B cell (primary cell): ENCODE data around the gene MAN2B2. TPM values are rescaled to one million over a fixed set of nuclear protein-coding genes. Genes with fewer than 3 reads are reported as not detected.

ENCODE experiments used
- ATAC-seq: fragments of 200-7000 bp; cut with Tn5 transposase; one replicate; pipeline ENCODE4 v1.10.0; 2021; ENCODE audit warnings: low read depth, mild to moderate bottlenecking, moderate number of reproducible peaks, moderate library complexity
- CTCF ChIA-PET: fragments of 350-600 bp; sonication (Branson Sonifier 250); formaldehyde crosslinking; loops from one replicate; lab custom pipeline; 2021; ENCODE audit warnings: antibody characterized with exemption, inconsistent platforms; lab: Charles Lee
- POLR2A ChIA-PET: fragments of 350-600 bp; sonication (Branson Sonifier 250); formaldehyde crosslinking; loops from one replicate; lab custom pipeline; 2021; ENCODE audit warnings: antibody characterized with exemption; lab: Charles Lee
- DNase-seq: peaks from one replicate; pipeline ENCODE4 v3.0.0; 2013
- H2AFZ ChIP-seq: 2 replicates; pipeline ENCODE4 v1.6.1; 2012; ENCODE audit warnings: mild to moderate bottlenecking, low read depth, low read length; ENCODE audit not compliant: insufficient read depth, poor library complexity, severe bottlenecking
- H3K27ac ChIP-seq, 2 donors: 1 replicate in 1 of 2; 2 replicates in 1 of 2; pipeline ENCODE4 v1.5.1; 2012 to 2013; ENCODE audit warnings: low read length in 2 of 2, mild to moderate bottlenecking in 2 of 2, moderate library complexity in 1 of 2
- H3K27me3 ChIP-seq, 4 experiments: fragments of 200-600 bp in 1 of 4; sonication (generic) in 1 of 4; replicated peaks in 1 of 4; 1 replicate in 2 of 4; 2 replicates in 2 of 4; pipeline versions ENCODE4 v1.6.1 to v1.7.0; 2013 to 2016; ENCODE audit warnings: low read length in 3 of 4, mild to moderate bottlenecking in 2 of 4, mixed read lengths in 1 of 4, moderate library complexity in 1 of 4; ENCODE audit not compliant: insufficient read depth in 4 of 4, control insufficient read depth in 3 of 4; ENCODE audit errors: control extremely low read depth in 1 of 4
- H3K36me3 ChIP-seq, 2 experiments: replicated peaks in 1 of 2; 1 replicate in 1 of 2; 2 replicates in 1 of 2; pipeline versions ENCODE4 v1.6.1 to v1.7.1; 2013; ENCODE audit warnings: low read length in 1 of 2; ENCODE audit not compliant: insufficient read depth in 2 of 2, control insufficient read depth in 1 of 2; ENCODE audit errors: control extremely low read depth in 1 of 2, extremely low read depth in 1 of 2
- H3K4me1 ChIP-seq, 2 donors: fragments of 200-600 bp in 1 of 2; sonication (generic) in 1 of 2; 1 replicate in 1 of 2; 2 replicates in 1 of 2; pipeline versions ENCODE4 v1.5.1 to v1.6.1; 2013 to 2017; ENCODE audit warnings: low read length in 2 of 2; ENCODE audit not compliant: control insufficient read depth in 2 of 2, insufficient read depth in 2 of 2
- H3K4me2 ChIP-seq: replicated peaks from 2 replicates; pipeline ENCODE3; 2012; ENCODE audit warnings: mild to moderate bottlenecking, low read depth, low read length; ENCODE audit not compliant: poor library complexity, severe bottlenecking
- H3K4me3 ChIP-seq, 5 experiments: fragments of 200-600 bp in 1 of 5; sonication (generic) in 1 of 5; 1 replicate in 3 of 5; 2 replicates in 2 of 5; pipeline versions ENCODE4 v1.5.1 to v1.7.0; 2011 to 2016; ENCODE audit warnings: low read length in 4 of 5, mild to moderate bottlenecking in 4 of 5, low read depth in 2 of 5, control low read depth in 1 of 5, moderate library complexity in 1 of 5; ENCODE audit not compliant: insufficient read depth in 1 of 5; ENCODE audit errors: control extremely low read depth in 1 of 5, extremely low read depth in 1 of 5
- H3K79me2 ChIP-seq: fragments of 200-600 bp; sonication (generic); one replicate; pipeline ENCODE4 v1.6.0; 2016; ENCODE audit warnings: low read length; ENCODE audit not compliant: control insufficient read depth, insufficient read depth
- H3K9ac ChIP-seq: fragments of 200-600 bp; sonication (generic); 2 replicates; pipeline ENCODE4 v1.6.1; 2017; ENCODE audit warnings: mild to moderate bottlenecking, low read length, moderate library complexity
- H3K9me3 ChIP-seq, 3 donors: one replicate each; pipeline versions ENCODE4 v1.6.1 to v1.7.1; 2013; ENCODE audit warnings: low read length in 2 of 3; ENCODE audit not compliant: control insufficient read depth in 2 of 3, insufficient read depth in 1 of 3; ENCODE audit errors: control extremely low read depth in 1 of 3
- H4K20me1 ChIP-seq: 2 replicates; pipeline ENCODE4 v1.6.0; 2012; ENCODE audit warnings: mild to moderate bottlenecking, low read length; ENCODE audit not compliant: insufficient read depth, control insufficient read depth, poor library complexity, severe bottlenecking
- H3K27ac Mint-ChIP-seq: one replicate; pipeline ENCODE4 v1.8.0; 2021; ENCODE audit warnings: mixed read lengths
- H3K27me3 Mint-ChIP-seq: one replicate; pipeline ENCODE4 v1.8.0; 2021; ENCODE audit warnings: mixed read lengths
- H3K4me1 Mint-ChIP-seq: one replicate; pipeline ENCODE4 v1.8.0; 2021; ENCODE audit warnings: mixed read lengths
- H3K4me3 Mint-ChIP-seq: one replicate; pipeline ENCODE4 v1.8.0; 2021; ENCODE audit warnings: mixed read lengths
- H3K9me3 Mint-ChIP-seq: one replicate; pipeline ENCODE4 v1.8.0; 2022; ENCODE audit warnings: mixed read lengths; ENCODE audit not compliant: insufficient read depth
- CTCF ChIP-seq: fragments of 200-600 bp; IDR thresholded peaks from one replicate; pipeline ENCODE4 v1.8.0; 2022; ENCODE audit warnings: antibody characterized with exemption, mild to moderate bottlenecking
- EZH2 ChIP-seq: IDR thresholded peaks from 2 replicates; pipeline ENCODE4 v1.6.1; 2012; ENCODE audit warnings: borderline replicate concordance, low read depth, mild to moderate bottlenecking, moderate library complexity, low read length; ENCODE audit not compliant: insufficient read depth, poor library complexity, severe bottlenecking
- whole genome bisulfite sequencing: methylation state at CpG from one replicate; pipeline ENCODE4 v1.1.5; 2013; ENCODE audit warnings: missing lambda C conversion rate; ENCODE audit not compliant: insufficient coverage; 5-methylcytosine and 5-hydroxymethylcytosine counted together
- intact Hi-C: fragments of 100-400 bp; cut with micrococcal nuclease; formaldehyde crosslinking; loops from one replicate; pipeline ENCODE4 v1.10.0; 2022
- polyA plus RNA-seq: library from polyadenylated mRNA; depleted of rRNA; stranded (reverse); fragments of >200 nt; gene quantifications from 2 replicates; pipeline ENCODE4 v1.2.3, GENCODE V29; 2012
- total RNA-seq, 2 donors: library from RNA; stranded (reverse); fragments of 120-200 nt in 1 of 2; gene quantifications; 1 replicate in 1 of 2; 2 replicates in 1 of 2; pipeline versions ENCODE4 v1.2.3 to v1.2.4, GENCODE V29; 2013 to 2022

The MAN2B2 gene
- total and polyA plus RNA-seq, 2 donors (not counting 1 experiment from before 2014, with no cell fraction given), result 35.0 to 37.0 TPM

GRCh38 chr4:6534618-6535328 is 40.2 kb upstream of the MAN2B2 start:
- H3K27me3 Mint-ChIP-seq, result peaks cover 3% of the 10 kb centered on the region
- Histone ChIP-seq H3K27me3 (no peaks in the 10 kb centered on the region), H3K27ac (no peak overlapping the region), H4K20me1 (no peaks in the 10 kb centered on the region), H3K79me2 (no peaks in the 10 kb centered on the region), H3K4me3 (no peak overlapping the region), H3K36me3 (no peaks in the 10 kb centered on the region), H2AFZ (no peak overlapping the region), H3K4me2 (no peak overlapping the region), H3K9ac (no peak overlapping the region), H3K4me1 (no peaks in the 10 kb centered on the region), H3K9me3 (peaks cover 0 to 19% (median 0%) of the 10 kb centered on the region in 3 donors)
- DNase-seq (no peak), ATAC-seq (no peak)
- no peaks in the 10 kb centered on the region for H3K9me3 Mint-ChIP-seq
- CTCF ChIA-PET, result no interaction called here
- intact Hi-C loops, result no loop called here
- H3K27ac Mint-ChIP-seq, result no peak overlapping the region
- no peak for TF ChIP-seq CTCF
- TF ChIP-seq EZH2, result no peak
- H3K4me1 Mint-ChIP-seq, result no peaks in the 10 kb centered on the region
- WGBS, result 93% methylated on average over 33 of the region's 38 CpGs
- no peak overlapping the region for H3K4me3 Mint-ChIP-seq
- POLR2A ChIA-PET, result no interaction called here

- ChIA-PET POLR2A (no interaction called here), CTCF (no interaction called here)
- intact Hi-C loops, result no loop called here
- WGBS, result 93% methylated on average over 17 of the region's 17 CpGs
- Histone ChIP-seq H3K4me2 (no peak overlapping the region), H3K79me2 (no peaks in the 10 kb centered on the region), H4K20me1 (no peaks in the 10 kb centered on the region), H3K27me3 (no peaks in the 10 kb centered on the region), H3K4me3 (no peak overlapping the region), H2AFZ (no peak overlapping the region), H3K9me3 (peaks cover 0 to 20% (median 0%) of the 10 kb centered on the region in 3 donors), H3K36me3 (no peaks in the 10 kb centered on the region), H3K9ac (no peak overlapping the region), H3K4me1 (no peaks in the 10 kb centered on the region), H3K27ac (no peak overlapping the region)
- Mint-ChIP-seq H3K9me3 (peaks cover 4% of the 10 kb centered on the region), H3K4me3 (no peak overlapping the region), H3K4me1 (no peaks in the 10 kb centered on the region), H3K27ac (no peak overlapping the region), H3K27me3 (peaks cover 6% of the 10 kb centered on the region)
- TF ChIP-seq CTCF (no peak), EZH2 (no peak)
- DNase-seq (no peak), ATAC-seq (no peak)
Observed at GRCh38 chr4:6535329-6535692, 39.7 kb upstream of the MAN2B2 start.
